Measurements from ENCODE around the gene SERPINB13. TPM values are rescaled to one million over a fixed set of nuclear protein-coding genes. Genes with fewer than 3 reads are reported as not detected.

Gene SERPINB13, protein sequence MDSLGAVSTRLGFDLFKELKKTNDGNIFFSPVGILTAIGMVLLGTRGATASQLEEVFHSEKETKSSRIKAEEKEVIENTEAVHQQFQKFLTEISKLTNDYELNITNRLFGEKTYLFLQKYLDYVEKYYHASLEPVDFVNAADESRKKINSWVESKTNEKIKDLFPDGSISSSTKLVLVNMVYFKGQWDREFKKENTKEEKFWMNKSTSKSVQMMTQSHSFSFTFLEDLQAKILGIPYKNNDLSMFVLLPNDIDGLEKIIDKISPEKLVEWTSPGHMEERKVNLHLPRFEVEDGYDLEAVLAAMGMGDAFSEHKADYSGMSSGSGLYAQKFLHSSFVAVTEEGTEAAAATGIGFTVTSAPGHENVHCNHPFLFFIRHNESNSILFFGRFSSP
- not detected in 2 replicates for total RNA-seq

DNA sequence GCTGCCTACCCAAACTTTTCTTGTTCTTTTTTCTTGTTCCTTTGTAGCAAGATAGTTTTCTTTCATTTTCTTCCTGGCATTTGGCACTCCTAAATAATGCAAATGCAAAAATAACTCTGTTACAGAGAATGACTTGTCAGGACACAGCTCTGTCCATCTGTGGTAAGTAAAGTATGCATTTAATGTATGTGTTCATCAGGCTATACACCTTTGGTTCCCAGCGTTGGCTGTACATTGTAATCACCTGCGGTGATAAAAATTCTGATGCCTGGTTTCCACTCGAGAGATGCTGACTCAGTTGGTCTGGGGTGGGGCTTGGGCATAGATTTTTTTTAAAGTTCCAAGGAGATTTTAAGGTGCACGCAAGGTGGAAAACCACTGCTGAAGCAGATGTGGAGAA is at the start of gene SERPINB13:
TSS of gene SERPINB13 (plus strand) at position 378 of the 400 bp plus-strand sequence. CDS start 1,325 bp downstream, outside the sequence.
- Mint-ChIP-seq H3K27me3 (ENCODE audit: insufficient read depth) (peaks cover 4% of the 10 kb centered on the region), H3K4me3 (no peak within 1 kb of the TSS), H3K36me3 (ENCODE audit: low read depth) (no peaks in the 10 kb centered on the region), H3K4me1 (ENCODE audit: low read depth) (no peaks in the 10 kb centered on the region), H3K9me3 (no peaks in the 10 kb centered on the region), H3K27ac (no peak within 1 kb of the TSS)
- no peak for DNase-seq (ENCODE audit: low spot score)
- intact Hi-C loops (cut with micrococcal nuclease): no loop called here

DNA sequence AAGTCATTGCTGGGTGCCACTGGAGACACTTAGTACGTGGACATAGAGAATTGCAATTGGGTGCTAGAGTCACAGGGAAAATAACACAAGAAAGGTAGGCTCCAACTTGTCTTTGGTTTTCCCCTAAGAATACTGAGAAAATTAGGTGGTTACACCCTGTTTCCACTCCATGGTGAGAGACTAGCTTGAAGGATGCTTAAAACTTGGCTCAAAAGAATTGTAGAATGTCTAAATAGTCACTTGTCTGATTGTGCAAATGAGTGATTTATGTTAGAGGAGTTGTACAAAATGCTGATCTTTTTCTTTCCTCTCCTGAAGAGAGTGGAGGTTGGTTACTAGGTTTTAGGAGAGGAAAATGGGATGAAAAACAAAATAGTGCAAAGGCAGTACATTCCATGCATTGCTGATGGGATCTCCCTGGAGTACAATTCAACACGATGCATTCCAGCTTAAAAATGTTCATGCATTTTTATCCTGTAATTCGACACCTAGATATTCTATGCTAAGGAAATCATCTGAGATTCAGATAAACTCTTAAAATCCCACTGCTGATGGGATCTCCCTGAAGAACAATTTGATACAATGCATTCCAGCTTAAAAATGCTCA is 47.1 kb upstream of the SERPINB13 start:
- Mint-ChIP-seq H3K36me3 (ENCODE audit: low read depth) (no peaks in the 10 kb centered on the region), H3K27me3 (ENCODE audit: insufficient read depth) (peaks cover 16% of the 10 kb centered on the region), H3K4me3 (no peak overlapping the region), H3K9me3 (no peaks in the 10 kb centered on the region), H3K27ac (no peak overlapping the region), H3K4me1 (ENCODE audit: low read depth) (no peaks in the 10 kb centered on the region)
- intact Hi-C loops (cut with micrococcal nuclease): no loop called here
- no peak for DNase-seq (ENCODE audit: low spot score)

DNA sequence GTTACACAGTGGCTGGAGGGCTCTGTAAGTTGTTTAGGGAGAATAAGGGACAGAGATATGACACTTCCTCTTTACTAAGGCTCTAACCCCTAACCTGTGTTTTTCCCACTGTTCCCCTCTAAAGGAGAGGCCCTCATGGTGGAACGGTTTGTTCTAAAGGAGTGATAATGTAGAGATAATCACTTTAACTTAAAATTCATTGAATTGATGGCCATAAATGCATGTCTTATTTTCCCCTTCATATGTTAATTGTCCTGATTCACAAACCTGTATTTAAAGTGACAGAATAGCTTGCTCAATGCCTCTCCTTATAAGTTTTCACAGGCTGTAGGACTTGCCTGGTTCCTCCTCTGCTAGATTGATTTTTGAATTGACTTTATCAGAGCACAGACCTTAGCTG is 45.1 kb upstream of the SERPINB13 start, which contains the start of gene SERPINB12:
TSS of gene SERPINB12 (plus strand) at position 301 of the 400 bp plus-strand sequence. CDS start 13,791 bp downstream, outside the sequence.
- H3K27me3 Mint-ChIP-seq (ENCODE audit: insufficient read depth): peaks cover 19% of the 10 kb centered on the region
- H3K36me3 Mint-ChIP-seq (ENCODE audit: low read depth): no peaks in the 10 kb centered on the region
- H3K4me1 Mint-ChIP-seq (ENCODE audit: low read depth): no peaks in the 10 kb centered on the region
- H3K4me3 Mint-ChIP-seq: no peak within 1 kb of the TSS
- no peak within 1 kb of the TSS for H3K27ac Mint-ChIP-seq
- H3K9me3 Mint-ChIP-seq: no peaks in the 10 kb centered on the region
- no peak for DNase-seq (ENCODE audit: low spot score)
- intact Hi-C loops (cut with micrococcal nuclease): no loop called here

DNA sequence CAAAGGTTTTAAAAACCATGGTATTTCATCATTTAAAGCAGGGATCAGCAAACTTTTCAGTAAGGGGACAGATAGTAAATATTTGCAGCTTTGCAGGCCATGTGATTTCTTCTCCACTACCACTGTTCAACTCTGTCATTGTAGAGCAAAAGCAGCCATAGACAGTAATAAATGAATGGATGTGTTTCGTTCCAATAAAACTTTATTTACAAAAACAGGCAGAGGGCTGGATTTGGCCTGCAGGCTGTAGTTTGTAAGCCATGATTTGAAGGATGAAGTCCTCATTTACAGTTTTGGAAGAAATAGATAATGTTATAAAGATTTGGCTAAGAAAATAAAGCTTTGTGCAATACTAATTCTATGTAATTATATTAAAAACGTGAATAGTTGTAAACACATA is 43.1 kb upstream of the SERPINB13 start:
- Mint-ChIP-seq H3K36me3 (ENCODE audit: low read depth) (no peaks in the 10 kb centered on the region), H3K9me3 (no peaks in the 10 kb centered on the region), H3K27me3 (ENCODE audit: insufficient read depth) (peaks cover 23% of the 10 kb centered on the region), H3K4me3 (no peak overlapping the region), H3K4me1 (ENCODE audit: low read depth) (no peaks in the 10 kb centered on the region), H3K27ac (no peak overlapping the region)
- DNase-seq (ENCODE audit: low spot score): no peak
- intact Hi-C loops (cut with micrococcal nuclease): no loop called here

DNA sequence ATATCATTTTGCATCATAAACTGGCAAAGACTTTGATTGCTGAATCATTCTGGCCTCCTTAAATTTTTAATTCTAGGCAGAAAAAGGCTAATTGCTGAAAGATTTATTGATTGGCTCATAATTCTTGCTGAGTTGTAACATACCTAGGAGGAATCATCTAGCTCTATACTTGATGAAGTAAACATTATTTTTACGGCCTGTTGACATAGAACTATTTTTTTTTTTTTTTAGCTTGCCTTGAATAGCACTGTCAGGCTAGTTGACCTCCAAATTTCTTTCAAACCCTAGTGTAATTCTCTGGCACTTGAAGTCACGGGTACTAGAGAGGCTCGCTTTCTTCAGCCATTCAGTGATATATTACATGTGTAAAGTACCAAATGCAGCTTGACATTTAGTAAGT is 42.1 kb upstream of the SERPINB13 start:
- H3K27ac Mint-ChIP-seq: no peak overlapping the region
- no peaks in the 10 kb centered on the region for H3K4me1 Mint-ChIP-seq (ENCODE audit: low read depth)
- intact Hi-C loops (cut with micrococcal nuclease): no loop called here
- no peak for DNase-seq (ENCODE audit: low spot score)
- H3K9me3 Mint-ChIP-seq: no peaks in the 10 kb centered on the region
- H3K4me3 Mint-ChIP-seq: no peak overlapping the region
- H3K36me3 Mint-ChIP-seq (ENCODE audit: low read depth): no peaks in the 10 kb centered on the region
- peaks cover 21% of the 10 kb centered on the region for H3K27me3 Mint-ChIP-seq (ENCODE audit: insufficient read depth)

DNA sequence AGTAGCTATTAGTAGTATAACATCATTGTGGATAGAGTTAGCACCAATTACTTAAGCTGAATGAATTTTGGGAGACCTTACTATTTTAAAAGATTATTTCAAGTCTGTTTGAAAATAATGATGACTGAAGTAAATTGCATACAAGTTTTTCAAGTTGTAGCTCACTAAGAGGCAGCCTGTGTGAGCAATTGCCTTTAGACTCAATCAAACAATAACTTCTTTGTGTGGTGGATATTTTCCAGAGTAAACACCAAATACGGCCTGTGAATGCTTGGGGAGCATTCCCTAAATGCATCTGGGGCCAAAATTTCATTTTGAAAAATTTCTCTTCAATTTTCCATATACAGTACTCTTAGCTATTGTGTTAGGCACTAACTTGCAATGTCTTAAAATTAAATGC is 37.1 kb upstream of the SERPINB13 start:
- no peaks in the 10 kb centered on the region for H3K36me3 Mint-ChIP-seq (ENCODE audit: low read depth)
- intact Hi-C loops (cut with micrococcal nuclease): no loop called here
- H3K27me3 Mint-ChIP-seq (ENCODE audit: insufficient read depth): peaks cover 28% of the 10 kb centered on the region
- no peak overlapping the region for H3K27ac Mint-ChIP-seq
- H3K4me1 Mint-ChIP-seq (ENCODE audit: low read depth): no peaks in the 10 kb centered on the region
- no peak for DNase-seq (ENCODE audit: low spot score)
- H3K4me3 Mint-ChIP-seq: no peak overlapping the region
- no peaks in the 10 kb centered on the region for H3K9me3 Mint-ChIP-seq

DNA sequence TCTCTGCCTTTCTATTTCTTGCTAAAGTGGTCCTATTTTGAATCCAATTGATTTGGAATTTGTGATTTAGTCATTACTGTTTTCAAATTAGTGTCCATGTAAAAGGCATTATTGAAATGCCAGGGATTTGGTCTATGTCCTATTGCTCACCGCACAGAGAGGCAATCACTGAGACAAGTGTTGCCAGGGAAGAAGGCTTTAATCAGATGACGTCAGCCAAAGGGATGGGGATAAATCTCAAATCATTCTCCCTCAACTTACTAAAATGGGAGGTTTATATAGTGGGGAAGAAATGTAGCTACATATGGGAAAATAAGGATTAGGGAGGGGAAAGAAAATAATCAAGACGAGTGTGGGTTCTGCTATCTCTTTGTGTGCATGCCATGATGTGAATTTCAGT is 35.4 kb upstream of the SERPINB13 start:
- no peaks in the 10 kb centered on the region for H3K4me1 Mint-ChIP-seq (ENCODE audit: low read depth)
- H3K27me3 Mint-ChIP-seq (ENCODE audit: insufficient read depth): peaks cover 21% of the 10 kb centered on the region
- H3K27ac Mint-ChIP-seq: no peak overlapping the region
- no peaks in the 10 kb centered on the region for H3K36me3 Mint-ChIP-seq (ENCODE audit: low read depth)
- H3K4me3 Mint-ChIP-seq: no peak overlapping the region
- no peaks in the 10 kb centered on the region for H3K9me3 Mint-ChIP-seq
- intact Hi-C loops (cut with micrococcal nuclease): no loop called here
- no peak for DNase-seq (ENCODE audit: low spot score)

DNA sequence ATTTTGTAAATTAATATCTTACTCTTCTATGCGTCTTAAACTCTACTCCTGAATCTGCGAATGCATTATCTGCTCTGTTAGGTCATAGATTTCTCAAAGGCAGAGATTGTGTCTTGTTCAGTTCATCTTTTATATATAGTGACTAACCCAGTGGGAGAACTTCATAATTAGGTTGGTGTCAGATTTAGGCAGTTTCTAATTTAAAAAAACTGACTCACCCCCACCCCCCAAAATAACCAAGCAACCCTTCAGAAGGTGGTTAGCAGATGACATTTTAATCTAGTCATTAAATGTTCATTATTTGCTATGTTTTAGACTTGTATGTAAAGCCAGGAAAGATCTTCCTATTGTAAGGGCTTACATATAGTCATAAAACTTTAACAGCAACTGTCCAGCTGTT is 34.6 kb upstream of the SERPINB13 start:
- intact Hi-C loops (cut with micrococcal nuclease): no loop called here
- Mint-ChIP-seq H3K4me1 (ENCODE audit: low read depth) (no peaks in the 10 kb centered on the region), H3K27ac (no peak overlapping the region), H3K27me3 (ENCODE audit: insufficient read depth) (peaks cover 19% of the 10 kb centered on the region), H3K9me3 (no peaks in the 10 kb centered on the region), H3K4me3 (no peak overlapping the region), H3K36me3 (ENCODE audit: low read depth) (no peaks in the 10 kb centered on the region)
- no peak for DNase-seq (ENCODE audit: low spot score)

DNA sequence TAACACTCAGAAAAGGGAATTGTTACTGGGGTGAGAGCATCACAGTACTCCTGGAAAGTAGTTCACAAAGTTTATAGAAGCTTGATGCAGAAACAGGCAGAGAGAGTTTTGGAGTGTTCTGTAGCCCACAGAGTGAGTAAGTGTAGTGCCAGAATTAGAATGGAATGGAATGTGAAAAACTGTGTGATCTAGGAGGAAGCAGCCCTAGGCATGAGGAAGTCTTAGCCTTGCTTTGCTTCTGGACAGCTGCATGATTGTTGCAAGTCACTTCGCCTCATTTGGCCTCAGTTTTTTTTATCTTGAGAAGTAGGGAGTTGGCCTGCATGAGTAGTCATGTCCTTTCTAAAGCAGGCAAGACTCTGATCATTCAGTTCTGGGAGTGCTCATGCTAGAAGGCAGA is 34.1 kb upstream of the SERPINB13 start:
- DNase-seq (ENCODE audit: low spot score): no peak
- H3K27ac Mint-ChIP-seq: no peak overlapping the region
- peaks cover 16% of the 10 kb centered on the region for H3K27me3 Mint-ChIP-seq (ENCODE audit: insufficient read depth)
- H3K9me3 Mint-ChIP-seq: no peaks in the 10 kb centered on the region
- H3K4me1 Mint-ChIP-seq (ENCODE audit: low read depth): no peaks in the 10 kb centered on the region
- H3K4me3 Mint-ChIP-seq: no peak overlapping the region
- no peaks in the 10 kb centered on the region for H3K36me3 Mint-ChIP-seq (ENCODE audit: low read depth)
- intact Hi-C loops (cut with micrococcal nuclease): no loop called here

DNA sequence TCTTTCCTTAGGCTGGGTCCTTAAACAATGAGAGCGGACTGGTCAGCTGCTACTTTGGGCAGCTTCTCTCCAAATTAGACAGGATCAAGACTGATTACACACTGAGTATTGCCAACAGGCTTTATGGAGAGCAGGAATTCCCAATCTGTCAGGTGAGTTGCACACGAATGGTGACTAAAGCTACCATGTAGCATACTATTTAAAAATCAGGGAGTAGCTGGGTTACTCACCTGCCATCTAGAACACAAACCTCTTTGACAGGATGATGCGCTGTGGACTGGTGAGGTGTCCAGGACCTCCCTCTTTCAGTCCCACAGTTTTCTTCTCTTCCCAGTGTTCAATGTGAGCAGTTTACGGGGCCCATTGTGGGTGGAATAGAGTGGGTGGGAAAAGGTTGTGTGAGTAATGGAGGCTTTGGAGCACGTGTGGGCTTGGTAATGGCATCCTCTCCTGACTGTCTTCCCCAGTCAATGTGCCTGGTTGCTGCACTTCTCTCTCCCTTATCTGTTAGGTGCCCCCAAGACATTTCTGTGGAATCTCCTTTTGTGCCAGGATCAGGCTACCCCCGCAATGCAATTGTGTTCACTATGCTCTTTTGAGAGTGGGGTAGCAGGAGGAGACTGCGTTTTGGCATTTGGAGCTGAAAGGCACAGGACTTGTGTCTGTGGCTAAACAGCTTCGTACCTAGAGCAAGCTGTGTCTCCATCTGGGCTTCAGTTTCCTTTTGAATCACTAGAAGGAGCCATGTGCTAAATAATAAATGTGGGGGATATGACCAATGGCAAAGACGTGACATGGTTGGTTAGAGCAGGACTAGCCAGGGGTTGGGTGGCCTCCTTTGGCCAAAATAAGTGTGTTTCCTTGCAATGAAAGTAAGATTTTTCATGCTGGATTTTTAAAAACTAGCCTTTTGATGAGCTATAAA is 27.3 kb upstream of the SERPINB13 start:
- no peak for DNase-seq (ENCODE audit: low spot score)
- no peaks in the 10 kb centered on the region for H3K4me1 Mint-ChIP-seq (ENCODE audit: low read depth)
- no peaks in the 10 kb centered on the region for H3K9me3 Mint-ChIP-seq
- H3K27ac Mint-ChIP-seq: no peak overlapping the region
- intact Hi-C loops (cut with micrococcal nuclease): no loop called here
- peaks cover 5% of the 10 kb centered on the region for H3K27me3 Mint-ChIP-seq (ENCODE audit: insufficient read depth)
- no peaks in the 10 kb centered on the region for H3K36me3 Mint-ChIP-seq (ENCODE audit: low read depth)
- no peak overlapping the region for H3K4me3 Mint-ChIP-seq

DNA sequence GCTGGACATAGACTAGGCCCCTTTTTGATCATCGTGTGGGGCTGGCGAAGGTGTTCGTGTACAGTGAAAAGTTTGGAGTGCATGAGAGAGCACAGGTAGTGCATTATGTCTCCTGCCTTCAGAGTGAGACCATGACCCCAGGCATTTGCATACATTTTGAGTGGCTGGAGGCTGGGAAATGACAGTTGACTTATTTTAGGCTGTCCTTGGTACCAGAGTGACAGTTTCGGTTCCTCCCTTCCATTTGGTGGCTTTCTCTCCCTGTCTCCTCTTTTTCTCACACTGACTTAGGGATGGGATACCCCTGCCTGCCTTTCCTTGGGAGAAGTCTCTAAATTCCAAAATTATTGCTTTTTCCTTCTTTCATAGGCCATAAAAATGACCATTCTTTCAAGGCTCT is 24.9 kb upstream of the SERPINB13 start:
- H3K27ac Mint-ChIP-seq: no peak overlapping the region
- H3K4me3 Mint-ChIP-seq: no peak overlapping the region
- intact Hi-C loops (cut with micrococcal nuclease): no loop called here
- no peak for DNase-seq (ENCODE audit: low spot score)
- no peaks in the 10 kb centered on the region for H3K4me1 Mint-ChIP-seq (ENCODE audit: low read depth)
- no peaks in the 10 kb centered on the region for H3K9me3 Mint-ChIP-seq
- peaks cover 12% of the 10 kb centered on the region for H3K27me3 Mint-ChIP-seq (ENCODE audit: insufficient read depth)
- H3K36me3 Mint-ChIP-seq (ENCODE audit: low read depth): no peaks in the 10 kb centered on the region

DNA sequence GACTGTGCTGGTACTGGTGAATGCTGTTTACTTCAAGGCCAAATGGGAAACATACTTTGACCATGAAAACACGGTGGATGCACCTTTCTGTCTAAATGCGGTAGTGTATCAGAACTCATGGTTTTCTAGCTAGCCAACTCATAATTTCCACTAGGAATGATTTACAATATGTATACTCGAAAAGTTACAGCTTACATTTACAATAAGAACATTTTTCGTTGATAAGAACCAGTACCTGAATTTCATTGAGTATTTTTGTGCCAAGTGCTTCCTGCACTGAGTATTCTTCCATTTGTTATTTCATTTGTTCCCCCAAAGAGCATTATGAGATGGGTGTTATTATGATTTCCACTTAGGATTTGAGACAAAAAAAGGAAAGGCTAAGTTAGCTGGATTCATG is 23.1 kb upstream of the SERPINB13 start:
- Mint-ChIP-seq H3K9me3 (no peaks in the 10 kb centered on the region), H3K4me3 (no peak overlapping the region), H3K27ac (no peak overlapping the region), H3K4me1 (ENCODE audit: low read depth) (no peaks in the 10 kb centered on the region), H3K27me3 (ENCODE audit: insufficient read depth) (peaks cover 10% of the 10 kb centered on the region), H3K36me3 (ENCODE audit: low read depth) (no peaks in the 10 kb centered on the region)
- intact Hi-C loops (cut with micrococcal nuclease): no loop called here
- DNase-seq (ENCODE audit: low spot score): no peak

DNA sequence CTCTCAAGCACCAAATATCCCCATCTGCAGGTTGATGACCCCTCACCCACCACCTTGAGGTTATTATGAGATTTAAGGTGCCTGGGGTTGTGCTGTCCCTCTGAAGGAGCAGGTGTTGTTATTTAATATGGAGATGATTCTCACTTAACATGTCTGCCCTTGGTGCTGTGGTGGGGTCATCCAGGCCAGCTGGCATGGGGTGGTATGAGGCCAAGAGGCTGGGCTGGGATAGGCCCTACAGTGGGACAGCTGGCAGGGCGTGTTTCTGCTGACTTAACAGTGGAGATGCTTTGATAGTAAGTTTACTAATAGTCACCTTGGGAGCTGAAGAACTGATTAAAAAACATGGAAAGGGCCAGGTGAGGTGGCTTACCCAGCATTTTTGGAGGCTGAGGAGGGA is 22.6 kb upstream of the SERPINB13 start:
- no peaks in the 10 kb centered on the region for H3K4me1 Mint-ChIP-seq (ENCODE audit: low read depth)
- peaks cover 7% of the 10 kb centered on the region for H3K27me3 Mint-ChIP-seq (ENCODE audit: insufficient read depth)
- H3K9me3 Mint-ChIP-seq: no peaks in the 10 kb centered on the region
- intact Hi-C loops (cut with micrococcal nuclease): no loop called here
- DNase-seq (ENCODE audit: low spot score): no peak
- no peak overlapping the region for H3K27ac Mint-ChIP-seq
- no peaks in the 10 kb centered on the region for H3K36me3 Mint-ChIP-seq (ENCODE audit: low read depth)
- H3K4me3 Mint-ChIP-seq: no peak overlapping the region
